ENCODE measurements around the gene POLR2J. TPM values are rescaled to one million over a fixed set of nuclear protein-coding genes. Genes with fewer than 3 reads are reported as not detected.
"Not testable (repeated sequence)": the region's sequence is repeated elsewhere in the genome, so short reads cannot be mapped to it uniquely, and the experiment has no call there.

Gene POLR2J
- total RNA-seq, 1 experiment from 2014 or later, result 43.0 TPM

DNA sequence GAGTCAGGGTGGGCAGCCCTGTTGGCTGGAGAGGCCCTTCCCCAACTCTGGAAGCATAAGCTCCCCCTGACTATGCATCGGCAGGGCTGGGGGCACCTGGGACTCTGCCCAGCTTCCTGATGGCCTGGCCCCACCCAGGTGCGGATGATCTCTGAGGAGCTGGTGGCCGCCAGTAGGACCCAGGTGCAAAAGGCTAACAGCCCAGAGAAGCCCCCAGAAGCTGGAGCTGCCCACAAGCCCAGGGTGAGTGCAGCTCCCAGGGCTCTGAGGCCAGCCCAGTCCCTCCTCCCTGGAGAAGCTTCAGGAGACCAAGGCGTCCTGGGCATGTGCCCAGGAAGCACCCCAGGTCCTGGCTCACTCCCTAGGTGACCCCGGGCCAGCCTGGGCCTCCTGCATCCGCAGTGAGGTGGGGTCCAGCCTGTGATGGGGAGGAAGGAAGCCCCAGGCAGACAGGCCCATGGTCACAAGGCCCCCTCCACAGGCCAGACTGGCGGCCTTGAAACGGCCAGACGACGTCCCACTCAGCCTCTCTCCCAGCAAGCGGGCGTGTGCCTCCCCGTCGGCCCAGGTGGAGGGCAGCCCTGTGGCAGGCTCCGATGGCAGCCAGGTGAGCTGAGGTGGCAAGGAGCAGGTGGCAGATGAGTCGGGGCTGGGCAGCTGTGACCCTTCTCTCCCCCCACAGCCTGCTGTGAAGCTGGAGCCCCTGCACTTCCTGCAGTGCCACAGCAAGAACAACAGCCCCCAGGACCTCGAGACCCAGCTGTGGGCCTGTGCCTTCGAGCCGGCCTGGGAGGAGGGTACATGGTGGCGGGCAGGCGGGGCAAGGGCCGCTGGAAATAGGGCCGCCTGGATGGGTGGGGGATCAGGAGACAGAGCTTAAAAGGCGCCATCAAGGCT is 10.9 kb downstream of the POLR2J start:
- no peak for DNase-seq (ENCODE audit: extremely low read depth, low read depth)

GRCh38 chr7:102466097-102466496 is 12.6 kb downstream of the POLR2J start:
- no peak for DNase-seq (ENCODE audit: extremely low read depth, low read depth)

DNA sequence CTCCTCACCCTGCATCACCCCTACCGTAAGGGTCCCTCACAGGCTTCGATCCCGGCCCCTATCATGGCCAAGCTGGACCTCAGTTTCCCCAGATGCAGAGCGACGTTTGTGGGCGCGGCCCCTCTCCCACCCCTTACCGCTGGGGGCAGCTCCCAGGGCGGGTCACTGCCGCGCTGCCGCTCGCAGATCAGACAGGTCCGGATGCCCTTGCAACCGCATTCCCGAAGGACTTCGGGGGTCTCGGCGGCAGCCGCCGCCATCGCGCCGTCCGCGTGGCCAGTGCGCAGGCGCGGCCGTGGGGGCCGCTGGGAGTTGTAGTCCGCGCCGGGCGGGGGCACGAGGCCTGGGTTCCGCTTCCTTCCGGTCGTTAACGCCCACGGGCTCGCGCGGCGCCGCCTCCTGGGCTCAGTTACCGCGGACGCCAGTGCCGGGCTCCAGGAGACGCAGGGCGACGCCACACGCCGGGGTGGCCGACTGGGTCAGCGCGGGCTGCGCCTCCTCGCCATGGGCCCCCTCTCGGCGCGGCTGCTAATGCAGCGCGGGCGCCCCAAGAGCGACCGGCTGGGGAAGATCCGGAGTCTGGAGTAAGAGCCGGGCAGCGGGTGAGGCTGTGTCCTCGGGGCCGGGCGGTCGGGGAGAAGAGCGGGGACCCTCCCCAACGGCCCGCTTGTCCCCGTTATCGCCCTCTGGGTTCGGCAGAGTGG is 14.0 kb downstream of the POLR2J start, which contains the start of the genes ALKBH4 and LRWD1:
TSS of gene ALKBH4 (minus strand) at position 287 of the 704 bp plus-strand sequence. CDS start at position 260, 27 bp downstream.
TSS of gene LRWD1 (plus strand) at position 408 of the 704 bp plus-strand sequence. CDS start at position 505, 97 bp downstream.
- DNase-seq (ENCODE audit: extremely low read depth, low read depth), result peak; percentile 89

DNA sequence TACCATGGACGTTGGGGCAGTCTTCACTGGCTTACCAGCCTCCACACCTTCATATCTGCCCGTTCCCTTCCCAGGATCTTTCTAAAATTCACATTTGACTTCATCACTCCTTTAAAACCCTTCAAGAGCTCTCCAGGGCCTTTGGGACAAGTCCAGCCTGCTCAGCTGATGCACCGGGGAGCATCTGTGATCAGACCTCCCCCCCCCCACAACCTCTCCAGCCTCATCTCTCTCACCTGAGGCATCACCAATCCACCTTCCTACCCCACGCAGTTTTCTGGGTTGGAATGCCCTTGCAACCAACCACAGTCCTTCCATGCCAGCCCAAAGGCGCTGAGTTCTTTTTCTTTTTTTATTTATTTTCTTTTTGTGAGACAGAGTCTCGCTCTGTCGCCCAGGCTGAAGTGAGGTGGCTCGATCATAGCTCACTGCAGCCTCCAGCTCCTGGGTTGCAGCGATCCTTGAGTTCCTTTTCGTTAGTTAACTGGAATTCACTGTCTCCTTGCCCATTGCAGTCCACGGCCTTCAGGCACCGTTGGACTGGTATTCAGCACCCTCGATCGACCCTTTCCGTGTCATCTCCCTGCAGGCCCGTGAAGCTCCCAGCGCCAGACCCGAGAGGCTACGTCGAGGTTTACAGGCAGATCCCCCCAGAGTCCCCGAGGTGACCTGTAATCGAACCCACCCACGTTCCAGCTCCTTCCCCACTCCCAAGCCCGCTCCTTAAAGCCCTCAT is 14.7 kb downstream of the POLR2J start:
- DNase-seq (ENCODE audit: extremely low read depth, low read depth), result no peak

DNA sequence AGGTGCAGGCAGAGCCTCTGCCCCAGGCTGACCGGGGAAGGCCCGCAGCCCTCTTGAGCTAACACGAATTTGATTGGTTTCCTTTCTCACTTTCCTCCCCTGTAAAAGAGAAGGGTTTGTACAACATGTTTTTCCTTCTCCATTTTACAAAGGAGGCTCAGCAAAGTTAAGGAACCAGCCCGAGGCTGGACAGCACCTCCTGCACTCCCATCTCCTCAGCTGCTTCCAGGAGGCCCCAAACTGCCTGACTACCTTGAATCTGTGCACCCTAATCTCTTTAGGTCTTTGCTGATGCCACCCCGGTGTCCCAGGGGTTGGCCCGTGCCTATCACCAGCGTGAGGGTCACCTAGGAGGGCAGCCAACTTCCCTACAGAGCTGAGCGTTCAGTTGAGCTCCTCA is 18.3 kb downstream of the POLR2J start:
- no peak for DNase-seq (ENCODE audit: extremely low read depth, low read depth)

GRCh38 chr7:102459221-102459844 is 19.4 kb downstream of the POLR2J start:
- DNase-seq (ENCODE audit: extremely low read depth, low read depth), result no peak

- no peak for DNase-seq (ENCODE audit: extremely low read depth, low read depth)
Measured at GRCh38 chr7:102457352-102457924, 21.3 kb downstream of the POLR2J start.

- DNase-seq (ENCODE audit: extremely low read depth, low read depth), result no peak
Measured at GRCh38 chr7:102456327-102456726, 22.4 kb downstream of the POLR2J start.

- no peak for DNase-seq (ENCODE audit: extremely low read depth, low read depth)
Measured at GRCh38 chr7:102455596-102455995, 23.1 kb downstream of the POLR2J start.

- not testable (repeated sequence) for DNase-seq (ENCODE audit: extremely low read depth, low read depth)
Measured at GRCh38 chr7:102454932-102455331, 23.8 kb downstream of the POLR2J start.

DNA sequence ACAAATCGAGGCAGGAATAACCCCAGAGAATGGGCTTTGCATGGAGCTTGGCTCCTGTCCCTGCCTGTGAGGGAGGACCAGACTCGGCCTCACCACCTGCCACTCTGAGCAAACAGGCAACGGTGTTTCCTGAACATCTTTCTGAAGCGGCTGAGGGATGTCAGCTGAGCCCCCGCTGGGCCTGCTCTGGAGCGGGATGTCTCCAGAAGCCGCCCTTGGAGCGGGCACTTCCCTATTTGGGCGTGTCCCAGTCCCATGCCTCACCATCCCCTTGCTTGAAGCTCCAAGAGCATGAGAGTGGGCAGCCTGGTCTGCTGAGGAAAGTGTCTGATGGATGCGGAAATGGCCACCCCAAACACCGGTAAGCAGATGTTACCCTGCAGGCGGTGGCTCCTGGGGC is 24.3 kb downstream of the POLR2J start:
- DNase-seq (ENCODE audit: extremely low read depth, low read depth), result no peak

DNA sequence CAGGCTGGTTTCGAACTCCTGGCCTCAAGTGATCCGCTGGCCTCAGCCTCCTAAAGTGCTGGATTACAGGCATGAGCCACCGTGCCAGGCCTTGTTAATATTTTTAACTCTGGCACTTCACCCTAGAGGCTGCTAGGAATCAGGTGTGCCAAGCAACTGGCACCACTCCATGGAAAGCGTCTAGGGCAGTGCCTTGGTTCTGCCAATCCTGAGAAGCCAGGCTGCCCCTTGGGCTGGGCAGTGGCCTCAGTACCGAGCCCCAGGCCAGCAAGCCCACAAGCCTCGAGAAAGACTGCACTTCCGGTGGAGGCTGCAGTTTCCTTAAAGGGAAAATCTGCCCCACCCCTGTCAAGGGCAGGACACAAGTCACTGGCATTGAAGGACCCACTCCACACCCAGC is 25.4 kb downstream of the POLR2J start:
- DNase-seq (ENCODE audit: extremely low read depth, low read depth), result no peak

DNA sequence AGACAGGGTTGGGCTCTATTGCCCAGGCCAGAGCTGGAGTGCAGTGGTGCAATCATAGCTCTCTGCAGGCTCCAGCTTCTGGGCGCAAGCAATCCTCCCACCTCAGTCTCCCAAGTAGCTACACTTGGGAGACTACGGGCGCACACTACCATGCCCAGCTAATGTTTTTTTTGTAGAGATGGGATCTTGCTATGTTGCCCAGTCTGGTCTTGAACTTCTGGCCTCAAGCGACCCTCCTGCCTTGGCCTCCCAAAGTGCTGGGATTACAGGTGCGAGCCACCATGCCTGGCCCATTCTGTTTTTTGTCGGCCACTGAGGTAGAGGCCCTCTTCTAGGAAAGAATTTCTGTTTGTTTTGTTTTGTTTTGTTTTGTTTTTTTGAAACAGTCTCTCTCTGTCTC is 26.3 kb downstream of the POLR2J start:
- no peak for DNase-seq (ENCODE audit: extremely low read depth, low read depth)

- no peak for DNase-seq (ENCODE audit: extremely low read depth, low read depth)
Measured at GRCh38 chr7:102451371-102452054, 27.2 kb downstream of the POLR2J start.

DNA sequence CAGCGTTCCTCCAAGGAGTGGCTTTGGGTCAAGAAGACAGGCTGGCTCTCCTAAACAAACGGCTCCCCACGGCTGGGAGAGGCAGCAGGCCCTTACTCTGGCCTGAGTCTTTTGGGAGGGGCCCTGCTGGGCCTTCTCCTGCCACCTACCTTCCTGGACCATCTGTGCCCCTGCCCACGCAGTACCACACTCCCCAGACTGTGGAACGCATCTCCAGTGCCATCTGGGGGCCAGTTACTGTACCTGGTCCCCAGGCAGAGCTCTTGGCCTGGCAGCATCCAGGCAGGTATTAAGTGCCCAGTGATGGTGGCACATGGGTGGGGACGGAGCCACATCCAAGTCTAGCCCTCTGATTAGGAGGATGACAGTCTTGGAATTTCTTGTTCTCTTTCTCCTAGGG is 28.5 kb downstream of the POLR2J start:
- no peak for DNase-seq (ENCODE audit: extremely low read depth, low read depth)

- DNase-seq (ENCODE audit: extremely low read depth, low read depth), result no peak
Measured at GRCh38 chr7:102449136-102449535, 29.6 kb downstream of the POLR2J start.

DNA sequence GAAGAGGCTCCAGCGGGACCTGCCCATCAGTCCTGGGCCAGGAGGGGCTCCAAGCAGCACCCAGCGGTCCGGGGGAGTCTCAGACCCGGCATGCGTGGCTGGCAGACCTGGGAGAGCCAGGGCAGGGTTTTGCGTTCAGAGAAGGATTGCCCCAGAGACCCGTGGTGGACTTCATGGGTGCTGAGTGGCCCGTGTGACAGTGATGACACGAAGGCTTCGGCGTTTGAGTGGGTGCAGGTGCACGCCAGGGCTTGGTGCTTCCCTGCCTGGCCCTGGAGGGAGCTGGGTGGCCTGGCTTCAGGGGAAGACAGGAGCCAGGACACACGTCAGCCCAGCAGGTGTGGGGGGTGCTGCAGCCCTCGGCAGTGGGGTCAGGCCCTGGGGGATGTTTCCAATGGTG is 31.4 kb downstream of the POLR2J start:
- no peak for DNase-seq (ENCODE audit: extremely low read depth, low read depth)

DNA sequence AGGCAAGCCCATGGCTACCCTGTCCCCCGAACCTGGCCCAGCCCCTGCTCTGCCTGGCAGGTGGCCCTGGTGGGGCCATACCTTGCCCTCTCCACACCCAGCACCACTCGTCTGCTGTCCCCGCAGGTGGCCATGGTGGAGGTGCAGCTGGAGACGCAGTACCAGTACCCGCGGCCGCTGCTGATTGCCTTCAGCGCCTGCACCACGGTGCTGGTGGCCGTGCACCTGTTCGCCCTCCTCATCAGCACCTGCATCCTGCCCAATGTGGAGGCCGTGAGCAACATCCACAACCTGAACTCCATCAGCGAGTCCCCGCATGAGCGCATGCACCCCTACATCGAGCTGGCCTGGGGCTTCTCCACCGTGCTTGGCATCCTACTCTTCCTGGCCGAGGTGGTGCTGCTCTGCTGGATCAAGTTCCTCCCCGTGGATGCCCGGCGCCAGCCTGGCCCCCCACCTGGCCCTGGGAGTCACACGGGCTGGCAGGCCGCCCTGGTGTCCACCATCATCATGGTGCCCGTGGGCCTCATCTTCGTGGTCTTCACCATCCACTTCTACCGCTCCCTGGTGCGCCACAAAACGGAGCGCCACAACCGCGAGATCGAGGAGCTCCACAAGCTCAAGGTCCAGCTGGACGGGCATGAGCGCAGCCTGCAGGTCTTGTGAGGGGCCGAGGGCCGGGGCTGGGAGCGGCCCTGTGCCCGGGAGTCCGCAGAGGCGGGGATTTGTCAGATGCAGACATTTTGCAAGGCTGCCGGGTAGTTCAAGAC is 32.1 kb downstream of the POLR2J start:
- DNase-seq (ENCODE audit: extremely low read depth, low read depth), result no peak

- no peak for DNase-seq (ENCODE audit: extremely low read depth, low read depth)
Measured at GRCh38 chr7:102445674-102446071, 33.0 kb downstream of the POLR2J start.
